Body of pancreas (tissue), 4 donors: ENCODE data around the gene MT1E. TPM values are rescaled to one million over a fixed set of nuclear protein-coding genes. Genes with fewer than 3 reads are reported as not detected.
"Not testable (repeated sequence)": the region's sequence is repeated elsewhere in the genome, so short reads cannot be mapped to it uniquely, and the experiment has no call there.

Experiments used
- ATAC-seq: fragments of 150-250 bp; one replicate; pipeline ENCODE4 v1.9.1; 2016
- DNase-seq, 4 donors: peaks; one replicate each; pipeline ENCODE4 v3.0.0-alpha.2; 2019
- H3K27ac ChIP-seq, 4 donors: fragments of 200-600 bp; sonication (generic); 1 replicate in 3 of 4; 2 replicates in 1 of 4; pipeline versions ENCODE4 v1.5.1 to v1.6.1; 2016 to 2019; ENCODE audit warnings: mild to moderate bottlenecking in 1 of 4, mixed read lengths in 1 of 4, moderate library complexity in 1 of 4
- H3K27me3 ChIP-seq, 2 donors: fragments of 200-600 bp; sonication (generic); one replicate each; pipeline ENCODE4 v1.6.0; 2016; ENCODE audit warnings: mild to moderate bottlenecking in 1 of 2
- H3K36me3 ChIP-seq, 2 donors: fragments of 200-600 bp; sonication (generic); replicated peaks in 1 of 2; 2 replicates each; pipeline ENCODE4 v1.5.1; 2016; ENCODE audit warnings: low read depth in 2 of 2; ENCODE audit not compliant: insufficient read depth in 1 of 2
- H3K4me1 ChIP-seq: fragments of 200-600 bp; sonication (generic); one replicate; pipeline ENCODE4 v1.6.0; 2016
- H3K4me3 ChIP-seq, 2 donors: fragments of 200-600 bp; sonication (generic); 1 replicate in 1 of 2; 2 replicates in 1 of 2; pipeline ENCODE4 v1.5.1; 2016 to 2019
- H3K9me3 ChIP-seq, 3 donors: fragments of 200-600 bp; sonication (generic); 1 replicate in 2 of 3; 2 replicates in 1 of 3; pipeline ENCODE4 v1.5.1; 2016
- CTCF ChIP-seq, 7 experiments: fragments of 450-650 bp in 4 of 7; fragments of 200-600 bp in 3 of 7; sonication (generic) in 3 of 7; IDR thresholded peaks; one replicate each; pipeline ENCODE4 v1.5.1; 2016 to 2019; ENCODE audit warnings: antibody characterized with exemption in 7 of 7
- POLR2A ChIP-seq, 3 donors: fragments of 450-650 bp; IDR thresholded peaks; one replicate each; pipeline ENCODE4 v1.6.1; 2016; ENCODE audit warnings: antibody characterized with exemption in 3 of 3, mild to moderate bottlenecking in 2 of 3
- WGBS, 2 donors: methylation state at CpG; one replicate each; pipeline ENCODE4 v1.1.5; 2017; 5-methylcytosine and 5-hydroxymethylcytosine counted together
- intact Hi-C: fragments of 100-400 bp; cut with DNase I; formaldehyde crosslinking; loops from one replicate; pipeline ENCODE4 v1.15.1; 2023
- total RNA-seq, 2 donors: library from RNA; depleted of rRNA; stranded (reverse); fragments of >200 nt; gene quantifications; one replicate each; pipeline ENCODE4 v1.1.0, GENCODE V29; 2016

The MT1E gene
- total RNA-seq, 2 donors from 2014 or later: 99.9 to 679 TPM

GRCh38 chr16:56669840-56670619 lies 44.4 kb downstream of the MT1E start:
- peaks cover 48% of the 10 kb centered on the region for H3K4me1 ChIP-seq
- no peaks in the 10 kb centered on the region for H3K9me3 ChIP-seq
- no peak for ATAC-seq
- DNase-seq: no peak
- intact Hi-C loops: no loop called here
- no peak overlapping the region for H3K4me3 ChIP-seq
- peak overlapping the region in 3 of 4 donors; percentile 82 to 91 (median 84) for H3K27ac ChIP-seq
- TF ChIP-seq CTCF (IDR thresholded peaks at IDR 0.05) (no peak), POLR2A (IDR thresholded peaks at IDR 0.05) (no peak)
- WGBS, 2 donors: 18 to 21% methylated on average over 15 to 19 of the region's 19 CpGs
- no peaks in the 10 kb centered on the region for H3K36me3 ChIP-seq
- H3K27me3 ChIP-seq: no peaks in the 10 kb centered on the region

GRCh38 chr16:56670620-56670934 lies 45.0 kb downstream of the MT1E start:
- ATAC-seq (no peak), DNase-seq (no peak)
- TF ChIP-seq CTCF (IDR thresholded peaks at IDR 0.05) (no peak), POLR2A (IDR thresholded peaks at IDR 0.05) (no peak)
- peaks cover 48% of the 10 kb centered on the region for H3K4me1 ChIP-seq
- no peaks in the 10 kb centered on the region for H3K27me3 ChIP-seq
- WGBS, 2 donors: 21 to 68% methylated on average over 2 of the region's 2 CpGs
- no peaks in the 10 kb centered on the region for H3K36me3 ChIP-seq
- no peaks in the 10 kb centered on the region for H3K9me3 ChIP-seq
- H3K4me3 ChIP-seq: no peak overlapping the region
- peak overlapping the region in 1 of 4 donors; percentile 26 for H3K27ac ChIP-seq
- intact Hi-C loops: no loop called here

GRCh38 chr16:56671691-56672090 lies 46.1 kb downstream of the MT1E start:
- H3K27ac ChIP-seq, ATAC-seq, H3K9me3 ChIP-seq, H3K36me3 ChIP-seq, intact Hi-C loops, H3K4me3 ChIP-seq, DNase-seq, H3K27me3 ChIP-seq: not testable (repeated sequence)
- WGBS, 2 donors: 30 to 39% methylated on average over 2 of the region's 2 CpGs
- H3K4me1 ChIP-seq: peaks cover 43% of the 10 kb centered on the region

- H3K9me3 ChIP-seq, H3K36me3 ChIP-seq, ATAC-seq, intact Hi-C loops, DNase-seq, H3K4me3 ChIP-seq, H3K27me3 ChIP-seq, H3K27ac ChIP-seq: not testable (repeated sequence)
- 73 to 78% methylated on average over 3 of the region's 3 CpGs for WGBS, 2 donors
- H3K4me1 ChIP-seq: peaks cover 43% of the 10 kb centered on the region
These were observed 46.6 kb downstream of the MT1E start for GRCh38 chr16:56672171-56672570.

GRCh38 chr16:56672761-56673536 lies 47.4 kb downstream of the MT1E start:
- ATAC-seq (no peak), DNase-seq (no peak)
- TF ChIP-seq POLR2A (IDR thresholded peaks at IDR 0.05) (no peak), CTCF (IDR thresholded peaks at IDR 0.05) (no peak)
- Histone ChIP-seq H3K36me3 (no peaks in the 10 kb centered on the region), H3K27me3 (no peaks in the 10 kb centered on the region), H3K9me3 (no peaks in the 10 kb centered on the region), H3K27ac (no peak overlapping the region), H3K4me1 (peaks cover 45% of the 10 kb centered on the region), H3K4me3 (no peak overlapping the region)
- intact Hi-C loops: no loop called here
- WGBS, 2 donors: 83 to 84% methylated on average over 11 of the region's 11 CpGs
